Stimulated activated CD4-positive, alpha-beta T cell treated with anti-CD3 and anti-CD28 coated beads, Interleukin-4, amount 100 ng/mL, for 48 hours (primary cell): ENCODE results near the gene KRTCAP2.
"Not testable (repeated sequence)": the region's sequence is repeated elsewhere in the genome, so short reads cannot be mapped to it uniquely, and the experiment has no call there.

Experiments used
- DNase-seq, 2 donors: peaks; one replicate each; pipeline ENCODE4 v3.0.0-alpha.2; 2020; ENCODE audit warnings: low read depth in 2 of 2

Gene KRTCAP2

DNA sequence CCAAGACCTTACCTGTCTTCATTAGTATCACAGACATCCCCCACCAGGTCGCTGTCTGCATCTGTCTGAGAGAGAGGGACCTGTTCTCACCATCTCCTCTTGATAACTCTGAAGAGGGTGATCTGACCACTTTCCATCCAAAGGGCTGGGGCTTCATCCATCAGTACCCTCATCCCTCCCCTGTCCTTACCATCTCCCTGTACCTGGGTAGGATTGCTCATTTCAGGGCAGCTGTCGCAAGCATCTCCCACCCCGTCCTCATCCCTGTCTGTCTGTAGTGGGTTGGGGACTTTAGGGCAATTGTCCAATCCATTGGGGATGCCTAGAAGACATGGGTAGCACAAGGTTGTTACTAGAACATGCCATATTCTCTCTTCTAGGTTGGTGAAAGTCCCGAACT lies 26.7 kb upstream of the KRTCAP2 start:
- no peak for DNase-seq

DNA sequence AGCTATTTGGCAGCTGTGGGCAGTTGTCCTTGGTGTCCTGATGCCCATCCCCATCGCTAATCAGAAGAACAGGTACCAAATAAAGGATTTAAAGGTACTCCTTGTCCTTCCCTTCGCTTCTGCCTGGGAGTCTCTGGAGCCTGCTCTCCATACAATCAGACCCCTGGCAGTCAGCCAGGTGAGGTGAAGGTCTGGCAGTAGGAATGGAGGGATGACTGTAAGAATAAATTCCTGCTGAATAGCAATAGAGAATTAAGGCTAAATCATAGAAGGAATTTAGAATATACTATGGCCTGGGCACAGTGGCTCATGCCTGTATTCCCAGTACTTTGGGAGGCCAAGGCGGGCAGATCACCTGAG lies 25.4 kb upstream of the KRTCAP2 start:
- DNase-seq: no peak

DNA sequence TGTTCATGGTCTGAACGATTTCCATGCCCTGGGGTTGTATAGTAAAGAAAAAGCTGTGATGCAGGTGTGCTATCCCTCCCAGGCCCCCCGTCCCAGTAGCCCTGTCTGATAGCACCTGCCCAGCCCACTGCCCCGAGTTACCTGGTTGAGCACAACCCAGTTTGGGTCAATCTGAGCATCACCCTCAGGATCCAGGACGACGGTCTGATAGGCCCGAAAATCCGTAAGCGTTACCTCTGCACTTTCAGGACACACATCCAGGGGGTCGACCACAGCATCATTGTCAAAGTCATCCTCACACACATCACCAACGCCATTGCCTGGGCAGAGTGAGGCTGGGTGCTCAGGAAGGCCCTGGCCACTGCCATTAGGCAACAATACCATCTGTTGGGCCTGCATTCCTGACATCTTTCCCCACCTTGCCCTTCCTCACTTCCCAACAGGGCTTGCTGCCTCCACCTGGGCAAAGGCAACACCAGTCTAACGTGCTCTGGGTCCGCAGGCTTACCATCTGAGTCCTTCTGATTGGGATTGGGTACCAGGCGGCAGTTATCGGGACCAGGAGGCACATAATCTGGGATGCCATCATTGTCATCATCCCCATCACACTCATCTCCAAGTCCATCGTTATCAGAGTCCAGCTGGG lies 24.9 kb upstream of the KRTCAP2 start:
- DNase-seq: no peak

DNA sequence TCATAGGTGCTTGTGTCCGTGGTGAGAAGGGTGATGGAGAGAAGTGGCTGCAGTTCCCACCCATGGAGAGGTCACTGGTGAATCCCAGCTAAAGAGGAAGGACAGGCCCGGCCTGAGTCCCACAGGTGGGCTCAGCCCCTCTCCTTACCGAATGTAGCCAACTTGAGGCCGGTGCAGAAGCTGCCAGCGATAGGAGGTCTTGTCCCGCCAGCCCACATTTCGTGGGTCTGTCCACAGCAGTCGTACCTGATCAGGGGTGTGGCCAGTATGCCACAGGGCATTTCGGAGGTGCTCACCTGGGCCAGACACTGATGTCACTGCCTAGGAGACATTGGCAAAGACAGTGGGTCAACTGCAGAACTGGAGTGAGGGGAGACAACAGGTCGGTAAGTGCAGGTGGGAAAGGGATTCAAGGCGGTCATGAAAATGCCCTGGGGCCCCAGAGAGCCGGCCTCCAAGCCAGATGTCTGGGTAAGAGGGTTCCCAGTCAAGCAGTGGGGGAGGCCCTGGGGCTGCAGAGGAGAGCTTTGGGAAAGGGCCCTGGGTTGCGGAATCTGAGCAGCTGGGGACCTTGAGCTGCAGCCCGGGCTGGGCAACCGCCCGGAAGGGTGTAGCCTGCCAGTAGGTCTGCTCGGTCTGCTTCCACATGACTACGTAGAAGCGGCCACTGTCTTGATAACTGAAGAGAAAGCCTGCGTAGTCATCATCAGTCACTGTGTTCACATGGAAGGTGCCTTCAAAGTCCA lies 24.0 kb upstream of the KRTCAP2 start:
- DNase-seq: no peak

DNA sequence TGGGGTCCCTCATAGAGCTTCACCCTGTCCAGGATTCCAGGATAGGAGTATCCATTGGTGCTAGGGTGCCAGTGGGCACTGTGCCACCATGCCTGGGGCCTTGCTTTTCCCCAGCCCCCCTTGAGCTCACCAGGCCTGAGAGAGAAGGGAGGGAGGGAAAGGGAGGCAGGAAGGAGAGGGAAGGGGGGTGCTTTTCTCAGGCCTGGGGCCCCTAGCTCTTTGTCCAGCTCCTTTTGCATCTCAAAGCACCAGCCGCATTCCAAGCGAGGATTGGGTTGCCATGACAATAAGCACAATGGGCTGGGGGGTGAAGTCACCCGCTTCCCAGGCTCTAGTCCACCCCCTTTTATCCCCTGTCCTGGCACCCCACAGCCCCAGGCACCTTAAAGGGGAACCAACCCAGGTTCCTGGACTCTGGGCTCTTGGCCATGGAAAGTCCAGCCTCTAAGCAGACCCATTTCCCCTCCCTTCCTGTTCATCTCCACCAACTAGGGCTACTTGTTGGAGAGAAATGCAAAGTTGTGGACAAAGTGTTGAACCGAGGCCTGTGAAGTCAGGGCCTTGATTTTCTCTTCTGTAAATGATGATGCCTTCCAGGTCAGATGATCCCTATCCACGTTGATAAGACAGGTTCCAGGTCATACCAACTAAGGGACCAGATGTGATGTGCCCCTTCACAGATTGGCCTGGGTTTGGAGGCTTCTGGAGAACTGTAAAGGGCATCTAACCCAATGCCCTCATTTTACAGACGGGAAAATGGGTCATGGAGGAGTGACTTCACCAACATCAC lies 23.2 kb upstream of the KRTCAP2 start:
- DNase-seq: no peak

DNA sequence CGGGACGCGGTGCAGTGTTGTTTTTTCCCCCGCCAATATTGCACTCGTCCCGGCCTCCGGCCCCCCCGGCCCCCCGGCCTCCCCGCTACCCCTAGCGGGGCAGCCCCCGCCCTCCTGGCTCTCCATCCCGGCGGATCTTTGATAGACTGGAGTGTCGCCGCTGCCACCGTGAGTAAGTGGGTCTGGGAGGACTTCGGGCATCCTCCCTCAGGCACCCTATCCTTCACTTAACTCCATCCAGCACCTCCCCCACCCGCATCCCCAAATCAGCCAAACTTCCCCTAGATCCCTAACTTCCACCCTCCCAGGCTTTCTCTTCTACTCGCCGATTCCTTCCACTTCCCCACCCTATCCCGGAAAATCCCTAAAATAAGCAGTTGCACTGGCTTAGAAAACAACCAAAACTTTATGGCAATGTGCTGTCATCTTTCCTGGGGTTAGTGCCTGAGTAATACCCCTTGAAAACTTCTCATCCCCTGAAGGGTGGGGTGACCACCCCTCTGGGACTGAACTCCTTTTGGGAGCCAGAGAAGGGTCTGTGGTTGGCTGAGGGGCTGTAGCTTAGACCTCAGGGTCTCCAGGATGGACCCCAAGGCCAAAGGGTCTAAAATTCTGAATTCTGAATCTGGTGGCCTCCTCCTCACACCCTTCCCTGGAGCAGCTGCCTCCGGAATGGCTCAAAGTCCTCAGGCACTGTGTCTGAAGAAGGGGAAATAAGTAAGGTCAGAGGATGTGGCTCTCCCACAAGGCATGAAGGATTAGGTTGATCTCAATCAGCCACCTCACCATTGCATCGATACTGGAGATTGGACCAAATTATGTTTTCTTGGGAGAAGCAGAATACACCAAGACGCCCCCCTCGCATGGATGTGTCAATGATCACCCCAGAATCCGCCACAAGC lies 22.3 kb upstream of the KRTCAP2 start:
- DNase-seq: no peak

DNA sequence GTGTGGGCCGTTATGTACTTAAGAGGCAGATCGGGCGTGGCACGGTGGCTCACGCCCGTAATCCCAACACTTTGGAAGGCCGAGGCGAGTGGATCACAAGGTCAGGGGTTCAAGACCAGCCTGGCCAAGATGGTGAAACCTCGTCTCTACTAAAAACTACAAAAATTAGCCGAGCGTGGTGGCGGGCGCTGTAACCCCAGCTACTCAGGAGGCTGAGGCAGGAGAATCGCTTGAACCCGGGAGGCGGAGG lies 20.8 kb upstream of the KRTCAP2 start:
- not testable (repeated sequence) for DNase-seq

DNA sequence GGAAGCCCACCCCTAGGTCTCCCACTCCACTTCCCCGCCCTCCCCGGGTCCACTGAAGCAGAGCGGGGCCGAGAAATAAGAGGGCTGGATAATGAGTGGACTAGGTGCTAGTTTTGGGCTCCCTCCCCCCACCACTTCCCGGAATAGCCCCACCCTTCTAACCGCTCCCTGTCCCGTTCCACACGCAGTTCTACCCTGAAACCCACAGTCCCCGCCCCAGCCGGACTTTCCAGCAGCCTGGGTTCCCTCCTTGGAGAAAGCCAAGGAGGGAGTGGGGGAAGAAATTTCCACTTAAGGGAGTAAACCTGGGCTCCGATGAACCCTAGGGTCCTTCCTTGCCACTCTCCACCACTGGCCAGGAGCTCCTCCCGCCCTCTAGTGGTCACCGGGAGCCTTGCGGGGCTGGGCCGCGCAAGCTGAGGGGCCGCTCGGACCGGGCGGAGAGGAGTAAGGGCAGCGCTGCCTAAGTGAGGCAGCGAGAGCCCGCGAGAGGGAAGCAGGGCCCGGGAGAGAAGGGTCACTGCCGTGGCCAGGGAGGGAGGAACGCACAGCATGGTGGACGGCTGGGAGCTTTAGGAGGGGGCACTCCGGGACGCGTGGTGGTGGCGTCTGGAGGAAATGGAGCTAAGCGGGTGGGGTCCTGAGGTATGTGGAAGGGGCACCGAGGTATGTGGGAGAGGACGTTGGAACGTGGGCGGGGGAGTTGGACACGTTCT lies 20.3 kb upstream of the KRTCAP2 start:
- peak; percentile 73 to 82 for DNase-seq

DNA sequence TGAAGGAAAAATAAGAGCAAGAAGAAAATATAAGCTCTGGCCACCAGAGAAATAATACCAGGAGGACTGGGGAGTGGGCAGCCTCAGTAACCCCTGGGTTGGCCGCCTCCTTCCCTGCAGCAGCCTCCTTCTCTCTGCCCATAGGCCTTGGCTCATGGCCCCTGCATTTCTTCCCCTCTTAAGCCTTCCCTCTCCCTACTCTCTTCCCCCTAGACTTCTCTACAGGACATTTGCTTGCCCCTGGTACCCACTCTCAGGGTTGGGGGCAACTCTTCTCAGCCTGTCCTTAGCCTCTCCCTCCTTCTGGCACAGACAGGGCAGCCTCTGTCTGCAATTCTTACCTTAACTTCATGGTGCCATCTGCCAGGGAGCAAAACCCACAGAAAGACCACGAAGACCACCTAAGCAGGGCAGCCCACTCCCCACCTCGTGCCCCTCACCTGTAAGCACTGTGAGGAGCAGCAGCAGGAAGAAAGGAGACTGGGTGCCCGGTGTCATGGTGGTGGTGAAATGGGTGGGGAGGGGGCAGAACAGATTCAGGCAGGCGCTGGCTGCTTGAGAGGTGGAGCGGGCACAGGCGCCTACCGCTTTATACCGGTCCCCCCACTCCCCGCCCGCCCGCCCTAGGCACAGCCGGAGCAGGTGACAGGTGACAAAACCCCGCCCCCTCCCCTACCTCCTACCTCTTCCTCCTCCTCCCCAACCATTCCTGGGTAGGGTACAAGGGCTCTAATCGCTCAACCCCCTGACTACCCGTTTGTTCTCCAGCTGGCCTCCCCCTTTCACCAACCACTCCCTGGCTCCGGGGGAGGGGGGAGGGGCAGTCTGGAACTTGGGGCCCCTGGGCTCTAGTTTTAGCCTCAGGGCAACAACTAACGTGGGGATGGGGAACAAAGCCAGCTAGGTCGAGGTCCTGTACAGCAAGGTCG lies 19.5 kb upstream of the KRTCAP2 start:
- DNase-seq: peak in 1 of 2 donors; percentile 42

DNA sequence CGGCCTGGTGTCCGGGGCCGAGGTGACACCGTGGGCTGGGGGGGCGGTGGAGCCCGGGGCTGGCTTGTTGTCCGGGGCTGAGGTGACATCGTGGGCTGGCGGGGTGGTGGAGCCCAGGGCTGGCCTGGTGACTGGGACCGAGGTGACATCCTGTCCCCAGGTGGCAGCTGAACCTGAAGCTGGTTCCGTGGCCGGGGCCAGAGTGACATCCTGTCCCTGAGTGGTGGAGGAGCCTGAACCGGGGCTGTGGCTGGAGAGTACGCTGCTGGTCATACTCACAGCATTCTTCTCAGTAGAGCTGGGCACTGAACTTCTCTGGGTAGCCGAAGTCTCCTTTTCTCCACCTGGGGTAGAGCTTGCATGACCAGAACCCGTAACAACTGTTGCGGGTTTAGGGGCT lies 18.8 kb upstream of the KRTCAP2 start:
- no peak for DNase-seq

DNA sequence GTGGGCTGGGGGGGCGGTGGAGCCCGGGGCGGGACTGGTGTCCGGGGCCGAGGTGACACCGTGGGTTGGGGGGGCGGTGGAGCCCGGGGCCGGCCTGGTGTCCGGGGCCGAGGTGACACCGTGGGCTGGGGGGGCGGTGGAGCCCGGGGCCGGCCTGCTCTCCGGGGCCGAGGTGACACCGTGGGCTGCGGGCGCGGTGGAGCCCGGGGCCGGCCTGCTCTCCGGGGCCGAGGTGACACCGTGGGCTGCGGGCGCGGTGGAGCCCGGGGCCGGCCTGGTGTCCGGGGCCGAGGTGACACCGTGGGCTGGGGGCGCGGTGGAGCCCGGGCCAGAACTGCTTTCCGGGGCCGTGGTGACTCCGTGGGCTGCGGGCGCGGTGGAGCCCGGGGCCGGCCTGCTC lies 16.8 kb upstream of the KRTCAP2 start:
- not testable (repeated sequence) for DNase-seq

DNA sequence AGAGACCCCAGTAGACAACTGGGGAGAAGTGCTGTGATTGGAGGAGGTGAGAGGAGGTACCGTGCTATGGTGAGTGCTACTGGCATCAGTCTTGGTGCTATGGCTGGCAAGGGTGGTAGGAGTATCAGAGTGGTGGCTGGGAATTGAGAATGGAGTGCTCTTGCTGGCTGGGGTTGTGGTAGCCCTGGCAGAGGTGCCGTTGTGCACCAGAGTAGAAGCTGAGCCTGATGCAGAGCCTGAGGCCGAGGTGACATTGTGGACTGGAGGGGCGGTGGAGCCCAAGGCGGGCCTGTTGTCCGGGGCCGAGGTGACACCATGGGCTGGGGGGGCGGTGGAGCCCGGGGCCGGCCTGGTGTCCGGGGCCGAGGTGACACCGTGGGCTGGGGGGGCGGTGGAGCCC lies 15.2 kb upstream of the KRTCAP2 start:
- no peak for DNase-seq

DNA sequence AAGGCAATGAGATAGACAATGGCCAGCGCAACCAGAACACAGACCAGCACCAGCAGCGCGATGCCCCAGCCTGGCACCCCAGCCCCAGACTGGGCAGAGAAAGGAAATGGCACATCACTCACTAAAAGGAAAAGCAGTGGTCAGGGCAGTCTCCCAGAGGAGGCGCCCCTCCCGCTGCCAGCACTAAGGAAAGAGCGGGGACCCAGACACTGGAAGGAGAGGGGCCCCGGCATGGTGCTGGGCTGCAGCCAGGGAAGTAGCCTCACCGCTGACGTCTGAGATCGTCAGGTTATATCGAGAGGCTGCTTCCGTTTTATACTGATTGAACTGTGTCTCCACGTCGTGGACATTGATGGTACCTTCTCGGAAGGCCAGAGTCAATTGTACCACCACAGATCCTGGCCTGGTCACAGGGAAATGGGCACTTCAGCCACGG lies 14.4 kb upstream of the KRTCAP2 start:
- DNase-seq: no peak

DNA sequence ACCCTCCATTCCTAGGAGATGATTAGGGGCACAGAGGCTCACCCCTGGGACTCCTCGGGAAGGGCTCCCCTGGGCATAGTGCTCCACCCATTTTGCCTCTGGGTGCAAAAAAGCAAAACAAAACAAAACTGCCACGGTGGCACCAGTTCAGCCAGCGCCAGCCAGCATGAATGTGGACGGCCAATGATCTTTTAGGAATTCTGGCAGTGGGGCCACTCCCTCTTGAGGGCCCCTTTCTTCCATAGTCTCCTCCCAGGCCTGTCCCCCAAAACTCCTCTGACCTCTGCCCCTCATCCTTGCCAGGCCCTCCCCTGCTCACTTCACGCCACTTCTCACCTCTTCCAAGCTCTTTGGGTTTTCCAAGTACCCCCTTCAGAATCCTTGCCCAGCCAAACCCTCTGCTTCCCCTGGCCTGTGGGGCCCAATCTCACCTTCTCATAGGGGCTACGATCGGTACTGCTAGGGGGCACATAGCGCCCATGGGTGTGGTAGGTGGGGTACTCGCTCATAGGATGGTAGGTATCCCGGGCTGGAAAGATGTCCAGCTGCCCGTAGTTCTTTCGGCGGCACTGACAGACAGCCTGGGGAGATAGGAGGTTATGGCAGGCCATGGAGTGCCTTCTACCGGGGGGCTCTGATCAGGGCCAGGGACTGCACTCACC lies 13.8 kb upstream of the KRTCAP2 start:
- no peak for DNase-seq

DNA sequence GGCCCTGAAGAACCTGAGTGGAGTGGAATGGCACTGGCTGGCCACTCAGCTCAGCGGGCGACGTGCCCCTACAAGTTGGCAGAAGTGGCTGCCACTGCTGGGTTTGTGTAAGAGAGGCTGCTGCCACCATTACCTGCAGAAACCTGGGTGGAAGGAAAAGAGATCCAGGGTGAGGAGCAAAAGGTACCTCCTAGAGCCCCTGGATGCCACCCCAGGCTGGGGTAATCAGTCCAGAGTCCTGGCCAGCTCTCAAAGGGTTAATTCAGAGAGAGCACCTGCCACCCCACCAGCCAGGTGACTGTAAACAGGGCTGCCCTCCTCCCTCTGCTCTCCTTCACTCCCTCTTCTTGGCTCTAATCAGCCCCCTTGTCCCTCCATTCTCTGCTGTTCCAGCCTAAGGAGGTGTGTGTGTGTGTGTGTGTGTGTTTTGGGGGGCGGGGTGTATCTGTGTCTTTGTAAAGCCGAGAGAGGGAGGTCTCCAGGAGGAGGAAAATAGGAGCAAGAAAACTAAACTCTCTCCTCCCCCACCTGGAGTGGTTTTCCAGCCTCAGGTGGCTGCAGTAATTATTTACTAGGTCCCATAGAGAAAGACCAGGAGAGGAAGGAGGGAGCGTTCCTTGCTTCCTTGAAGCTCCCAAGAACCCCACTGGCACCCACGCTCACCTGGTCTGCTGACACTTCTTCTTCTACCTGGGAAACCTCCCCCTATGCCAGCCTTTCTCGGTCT lies 13.1 kb upstream of the KRTCAP2 start:
- no peak for DNase-seq

DNA sequence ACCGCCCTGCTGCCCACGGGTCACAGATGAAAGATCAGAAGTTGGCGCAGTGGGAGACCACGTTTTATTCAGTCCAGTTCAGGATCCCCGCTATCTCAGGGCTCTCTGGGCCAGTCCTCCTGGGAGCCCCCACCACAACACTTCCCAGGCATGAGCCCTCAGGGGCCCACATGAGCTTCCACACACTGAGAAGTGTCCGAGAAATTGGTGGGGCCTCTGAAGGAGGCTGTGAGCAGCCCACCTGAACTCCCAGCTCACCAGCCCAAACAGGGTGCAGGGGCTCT lies 12.6 kb upstream of the KRTCAP2 start:
- DNase-seq: no peak

DNA sequence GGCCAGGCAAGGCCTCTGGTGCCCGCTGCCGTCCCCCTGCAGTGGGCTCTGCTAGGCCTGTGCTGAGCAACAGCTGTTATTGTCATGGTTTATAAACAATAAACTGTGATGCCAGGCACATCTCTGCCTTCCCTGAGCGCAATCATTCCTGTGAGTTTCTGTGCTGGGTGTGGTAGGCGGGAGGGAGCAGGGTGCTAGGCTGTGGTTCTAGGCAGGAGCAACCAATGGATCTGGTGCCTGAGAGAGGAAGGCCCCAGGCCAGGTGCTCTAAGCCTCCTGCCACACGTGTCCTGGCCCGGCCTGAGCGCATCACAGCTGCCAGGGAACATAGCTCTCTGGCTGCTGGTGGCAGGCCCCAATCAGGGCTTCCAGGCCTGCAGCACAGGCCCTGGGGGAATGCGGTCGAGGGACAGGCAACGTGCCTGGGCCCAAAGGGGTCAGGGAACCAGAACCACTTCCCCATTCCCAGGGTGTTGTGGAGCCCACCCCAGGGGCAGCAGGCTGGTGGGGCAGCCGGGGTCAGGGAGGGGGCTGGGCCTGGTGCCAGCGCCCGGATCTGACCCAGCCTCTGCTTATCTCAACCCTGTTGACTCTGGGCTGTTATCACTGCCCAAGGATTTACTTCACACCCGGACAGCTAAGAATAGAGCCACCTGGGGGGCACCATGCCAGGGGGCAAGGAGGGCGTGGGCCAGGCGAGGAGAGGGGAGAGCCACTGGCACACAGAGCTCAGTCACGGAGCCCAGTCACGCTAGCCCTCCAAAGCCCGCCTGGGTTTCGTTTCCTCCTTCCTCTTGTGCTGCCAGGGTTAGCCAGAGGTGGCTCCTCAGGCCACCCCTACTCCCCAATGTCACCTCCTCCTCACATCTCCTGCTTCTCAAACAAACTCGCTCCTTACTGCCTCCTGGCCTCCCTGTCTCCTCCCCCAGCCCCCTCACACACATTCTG lies 12.0 kb upstream of the KRTCAP2 start:
- DNase-seq: no peak

DNA sequence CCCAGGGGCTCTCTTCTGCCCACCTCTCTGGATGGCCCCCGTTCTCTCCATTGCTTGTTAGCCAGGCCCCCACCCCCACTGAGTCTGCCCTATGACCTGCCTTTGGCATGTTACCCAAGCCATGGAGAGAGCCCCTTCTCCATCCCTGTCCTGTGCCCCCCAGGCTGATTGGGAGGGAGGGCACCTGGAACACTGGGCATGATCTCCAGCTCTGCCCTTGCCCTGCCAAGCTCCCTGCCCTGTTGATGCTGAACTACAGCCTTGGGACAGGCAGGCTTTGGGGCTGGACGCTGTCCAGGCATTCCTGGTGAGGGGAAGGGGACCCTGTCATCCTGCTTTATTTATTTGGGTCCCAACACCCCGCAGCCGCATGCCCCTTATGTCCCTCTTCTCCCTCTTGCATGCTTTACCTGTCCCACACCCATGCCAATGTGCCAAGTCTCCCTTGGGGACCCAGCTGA lies 11.3 kb upstream of the KRTCAP2 start:
- DNase-seq: no peak
